ENCODE measurements around the gene GTF2H2C.
"Not testable (repeated sequence)": the region's sequence is repeated elsewhere in the genome, so short reads cannot be mapped to it uniquely, and the experiment has no call there.

The GTF2H2C gene

GRCh38 chr5:69568072-69568471, 8.1 kb downstream of the GTF2H2C start:
- DNase-seq, result not testable (repeated sequence)

- DNase-seq, result not testable (repeated sequence)
Measured at GRCh38 chr5:69583356-69583755, 23.4 kb downstream of the GTF2H2C start.

GRCh38 chr5:69596114-69596840, 36.3 kb downstream of the GTF2H2C start:
- DNase-seq, result not testable (repeated sequence)

GRCh38 chr5:69601947-69602346, 42.0 kb downstream of the GTF2H2C start:
- not testable (repeated sequence) for DNase-seq

GRCh38 chr5:69606839-69607238, 46.8 kb downstream of the GTF2H2C start:
- not testable (repeated sequence) for DNase-seq

GRCh38 chr5:69607750-69608149, 47.8 kb downstream of the GTF2H2C start:
- DNase-seq, result not testable (repeated sequence)

- not testable (repeated sequence) for DNase-seq
Measured at GRCh38 chr5:69608861-69609496, 49.0 kb downstream of the GTF2H2C start.

- not testable (repeated sequence) for DNase-seq
Measured at GRCh38 chr5:69614843-69615242, 54.9 kb downstream of the GTF2H2C start.

- not testable (repeated sequence) for DNase-seq
Measured at GRCh38 chr5:69631879-69632278, 71.9 kb downstream of the GTF2H2C start.

Measured in activated CD4-positive, alpha-beta T cell treated with anti-CD3 and anti-CD28 coated beads for 48 hours (primary cell).